ENCODE data around the gene IQSEC1.

Gene IQSEC1

DNA sequence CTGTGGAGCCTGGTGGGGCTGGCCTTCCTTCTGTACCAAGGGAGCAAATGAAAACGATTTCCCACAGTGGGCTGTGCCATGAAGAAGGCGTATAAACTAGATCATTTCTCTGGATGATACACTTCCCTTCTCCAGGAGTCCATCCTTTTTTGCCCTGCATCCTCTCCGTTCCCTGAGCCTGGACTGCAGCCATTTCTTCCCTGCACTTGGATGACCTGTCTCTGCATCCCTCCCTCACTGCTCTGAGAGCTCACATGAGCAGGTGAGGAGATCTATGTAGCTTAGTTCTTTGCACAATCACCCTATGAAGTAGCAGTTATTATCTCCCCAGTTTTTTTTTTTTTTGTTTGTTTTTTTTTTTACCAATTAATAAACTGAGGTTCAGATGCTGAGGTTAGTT is 46.7 kb downstream of the IQSEC1 start:
- Histone ChIP-seq H3K23ac (ENCODE audit: low read length in 2 of 2) (no peak overlapping the region), H3K14ac (ENCODE audit: low read length in 2 of 2) (no peak overlapping the region)

GRCh38 chr3:13025778-13026518 is 47.3 kb downstream of the IQSEC1 start:
- Histone ChIP-seq H3K23ac (ENCODE audit: low read length in 2 of 2) (no peak overlapping the region), H2BK15ac (ENCODE audit: low read depth, poor library complexity, severe bottlenecking) (no peak overlapping the region), H3K18ac (ENCODE audit: low read depth in 1 of 2, low read length in 2 of 2) (no peak overlapping the region), H2AFZ (ENCODE audit: low read depth, low read length) (no peak overlapping the region), H3K14ac (ENCODE audit: low read length in 2 of 2) (no peak overlapping the region), H3K4me1 (ENCODE audit: control insufficient read depth, insufficient read depth, low read depth, low read length) (peaks cover 41% of the 10 kb centered on the region), H3K36me3 (ENCODE audit: control insufficient read depth in 1 of 2, insufficient read depth in 2 of 2, low read depth in 1 of 2, low read length in 2 of 2) (no peaks in the 10 kb centered on the region), H2BK12ac (ENCODE audit: low read length in 2 of 2) (peak overlapping the region in 1 of 2 experiments; percentile 29), H3K27me3 (ENCODE audit: control insufficient read depth in 1 of 2, insufficient read depth in 1 of 2, low read length in 2 of 2) (peaks cover 0 to 17% of the 10 kb centered on the region in 2 experiments), H4K91ac (ENCODE audit: low read length) (peak overlapping the region; percentile 35), H3K9ac (ENCODE audit: low read length) (no peak overlapping the region), H3K4me2 (ENCODE audit: low read length, poor library complexity, severe bottlenecking) (no peak overlapping the region), H4K8ac (ENCODE audit: low read length) (no peak overlapping the region), H2AK5ac (ENCODE audit: low read length, severe bottlenecking) (peak overlapping the region; percentile 62), H3K27ac (ENCODE audit: low read length, poor library complexity, severe bottlenecking) (no peak overlapping the region), H3K4me3 (ENCODE audit: insufficient read depth in 1 of 2, low read depth in 1 of 2, low read length in 2 of 2) (no peak overlapping the region), H3K9me3 (ENCODE audit: control insufficient read depth, low read length) (no peaks in the 10 kb centered on the region), H3K4ac (ENCODE audit: low read depth in 1 of 2, low read length in 2 of 2) (no peak overlapping the region), H2BK120ac (ENCODE audit: low read depth, low read length) (no peak overlapping the region), H3K79me1 (replicated peaks; ENCODE audit: low read length, poor library complexity, severe bottlenecking) (peaks cover 2% of the 10 kb centered on the region), H2BK5ac (ENCODE audit: low read depth, low read length, poor library complexity, severe bottlenecking) (no peak overlapping the region)
- WGBS, result 89% methylated on average over 9 of the region's 10 CpGs
- DNase-seq, result no peak

More for the DNA sequence above, 46.7 kb downstream of the IQSEC1 start:
- no peak overlapping the region for H4K8ac ChIP-seq (ENCODE audit: low read length)
- no peak overlapping the region for H4K91ac ChIP-seq (ENCODE audit: low read length)
- no peak overlapping the region for H2AK5ac ChIP-seq (ENCODE audit: low read length, severe bottlenecking)
- H3K27ac ChIP-seq (ENCODE audit: low read length, poor library complexity, severe bottlenecking), result no peak overlapping the region
- H3K18ac ChIP-seq (ENCODE audit: low read depth in 1 of 2, low read length in 2 of 2), result no peak overlapping the region
- H3K4me3 ChIP-seq (ENCODE audit: insufficient read depth in 1 of 2, low read depth in 1 of 2, low read length in 2 of 2), result no peak overlapping the region
- no peaks in the 10 kb centered on the region for H3K9me3 ChIP-seq (ENCODE audit: control insufficient read depth, low read length)
- H2AFZ ChIP-seq (ENCODE audit: low read depth, low read length), result no peak overlapping the region
- no peaks in the 10 kb centered on the region for H3K79me1 ChIP-seq (replicated peaks; ENCODE audit: low read length, poor library complexity, severe bottlenecking)
- no peak overlapping the region for H3K9ac ChIP-seq (ENCODE audit: low read length)
- peaks cover 35% of the 10 kb centered on the region for H3K4me1 ChIP-seq (ENCODE audit: control insufficient read depth, insufficient read depth, low read depth, low read length)
- H3K36me3 ChIP-seq (ENCODE audit: control insufficient read depth in 1 of 2, insufficient read depth in 2 of 2, low read depth in 1 of 2, low read length in 2 of 2), result no peaks in the 10 kb centered on the region
- H2BK5ac ChIP-seq (ENCODE audit: low read depth, low read length, poor library complexity, severe bottlenecking), result no peak overlapping the region
- DNase-seq, result no peak
- no peak overlapping the region for H3K4me2 ChIP-seq (ENCODE audit: low read length, poor library complexity, severe bottlenecking)
- no peak overlapping the region for H2BK120ac ChIP-seq (ENCODE audit: low read depth, low read length)
- H3K4ac ChIP-seq (ENCODE audit: low read depth in 1 of 2, low read length in 2 of 2), result no peak overlapping the region
- H2BK12ac ChIP-seq (ENCODE audit: low read length in 2 of 2), result no peak overlapping the region
- H3K27me3 ChIP-seq (ENCODE audit: control insufficient read depth in 1 of 2, insufficient read depth in 1 of 2, low read length in 2 of 2), result peaks cover 0 to 23% of the 10 kb centered on the region in 2 experiments
- no peak overlapping the region for H2BK15ac ChIP-seq (ENCODE audit: low read depth, poor library complexity, severe bottlenecking)
- 93% methylated on average over 3 of the region's 3 CpGs for WGBS

GRCh38 chr3:13025090-13025489 is 48.1 kb downstream of the IQSEC1 start:
- DNase-seq, result peak; percentile 81
- peak overlapping the region in 1 of 2 experiments; percentile 55 for H3K18ac ChIP-seq (ENCODE audit: low read depth in 1 of 2, low read length in 2 of 2)
- peaks cover 2% of the 10 kb centered on the region for H3K79me1 ChIP-seq (replicated peaks; ENCODE audit: low read length, poor library complexity, severe bottlenecking)
- H2BK12ac ChIP-seq (ENCODE audit: low read length in 2 of 2), result peak overlapping the region in 1 of 2 experiments; percentile 29
- H3K27ac ChIP-seq (ENCODE audit: low read length, poor library complexity, severe bottlenecking), result no peak overlapping the region
- no peak overlapping the region for H3K4ac ChIP-seq (ENCODE audit: low read depth in 1 of 2, low read length in 2 of 2)
- H2AFZ ChIP-seq (ENCODE audit: low read depth, low read length), result no peak overlapping the region
- no peak overlapping the region for H2BK15ac ChIP-seq (ENCODE audit: low read depth, poor library complexity, severe bottlenecking)
- WGBS, result 42% methylated on average over 8 of the region's 8 CpGs
- H3K23ac ChIP-seq (ENCODE audit: low read length in 2 of 2), result no peak overlapping the region
- H3K4me2 ChIP-seq (ENCODE audit: low read length, poor library complexity, severe bottlenecking), result no peak overlapping the region
- peak overlapping the region; percentile 54 for H2AK5ac ChIP-seq (ENCODE audit: low read length, severe bottlenecking)
- no peak overlapping the region for H4K91ac ChIP-seq (ENCODE audit: low read length)
- no peaks in the 10 kb centered on the region for H3K36me3 ChIP-seq (ENCODE audit: control insufficient read depth in 1 of 2, insufficient read depth in 2 of 2, low read depth in 1 of 2, low read length in 2 of 2)
- no peak overlapping the region for H2BK120ac ChIP-seq (ENCODE audit: low read depth, low read length)
- H3K14ac ChIP-seq (ENCODE audit: low read length in 2 of 2), result peak overlapping the region in 1 of 2 experiments; percentile 4
- H4K8ac ChIP-seq (ENCODE audit: low read length), result no peak overlapping the region
- no peak overlapping the region for H3K9ac ChIP-seq (ENCODE audit: low read length)
- H3K4me1 ChIP-seq (ENCODE audit: control insufficient read depth, insufficient read depth, low read depth, low read length), result peaks cover 43% of the 10 kb centered on the region
- no peak overlapping the region for H3K4me3 ChIP-seq (ENCODE audit: insufficient read depth in 1 of 2, low read depth in 1 of 2, low read length in 2 of 2)
- H3K9me3 ChIP-seq (ENCODE audit: control insufficient read depth, low read length), result no peaks in the 10 kb centered on the region
- H3K27me3 ChIP-seq (ENCODE audit: control insufficient read depth in 1 of 2, insufficient read depth in 1 of 2, low read length in 2 of 2), result peaks cover 0 to 16% of the 10 kb centered on the region in 2 experiments
- no peak overlapping the region for H2BK5ac ChIP-seq (ENCODE audit: low read depth, low read length, poor library complexity, severe bottlenecking)

GRCh38 chr3:13024765-13025065 is 48.5 kb downstream of the IQSEC1 start:
- no peak overlapping the region for H3K23ac ChIP-seq (ENCODE audit: low read length in 2 of 2)
- H3K79me1 ChIP-seq (replicated peaks; ENCODE audit: low read length, poor library complexity, severe bottlenecking), result peaks cover 2% of the 10 kb centered on the region
- H3K27ac ChIP-seq (ENCODE audit: low read length, poor library complexity, severe bottlenecking), result no peak overlapping the region
- no peak overlapping the region for H2BK15ac ChIP-seq (ENCODE audit: low read depth, poor library complexity, severe bottlenecking)
- DNase-seq, result no peak
- H3K4me3 ChIP-seq (ENCODE audit: insufficient read depth in 1 of 2, low read depth in 1 of 2, low read length in 2 of 2), result peak overlapping the region in 1 of 2 experiments; percentile 11
- peaks cover 0 to 16% of the 10 kb centered on the region in 2 experiments for H3K27me3 ChIP-seq (ENCODE audit: control insufficient read depth in 1 of 2, insufficient read depth in 1 of 2, low read length in 2 of 2)
- H2AFZ ChIP-seq (ENCODE audit: low read depth, low read length), result no peak overlapping the region
- no peak overlapping the region for H2BK5ac ChIP-seq (ENCODE audit: low read depth, low read length, poor library complexity, severe bottlenecking)
- peak overlapping the region in 1 of 2 experiments; percentile 29 for H2BK12ac ChIP-seq (ENCODE audit: low read length in 2 of 2)
- no peak overlapping the region for H3K9ac ChIP-seq (ENCODE audit: low read length)
- H3K9me3 ChIP-seq (ENCODE audit: control insufficient read depth, low read length), result no peaks in the 10 kb centered on the region
- H4K8ac ChIP-seq (ENCODE audit: low read length), result no peak overlapping the region
- peak overlapping the region in 1 of 2 experiments; percentile 55 for H3K18ac ChIP-seq (ENCODE audit: low read depth in 1 of 2, low read length in 2 of 2)
- H3K4me2 ChIP-seq (ENCODE audit: low read length, poor library complexity, severe bottlenecking), result no peak overlapping the region
- H3K36me3 ChIP-seq (ENCODE audit: control insufficient read depth in 1 of 2, insufficient read depth in 2 of 2, low read depth in 1 of 2, low read length in 2 of 2), result no peaks in the 10 kb centered on the region
- WGBS, result 93% methylated on average over 2 of the region's 2 CpGs
- H4K91ac ChIP-seq (ENCODE audit: low read length), result no peak overlapping the region
- H3K4ac ChIP-seq (ENCODE audit: low read depth in 1 of 2, low read length in 2 of 2), result no peak overlapping the region
- no peak overlapping the region for H2AK5ac ChIP-seq (ENCODE audit: low read length, severe bottlenecking)
- peaks cover 47% of the 10 kb centered on the region for H3K4me1 ChIP-seq (ENCODE audit: control insufficient read depth, insufficient read depth, low read depth, low read length)
- H3K14ac ChIP-seq (ENCODE audit: low read length in 2 of 2), result no peak overlapping the region
- H2BK120ac ChIP-seq (ENCODE audit: low read depth, low read length), result no peak overlapping the region

Data from mesenchymal stem cell (in vitro differentiated cells and primary cell).